ENCODE data around the gene URI1.

URI1 gene

GRCh38 chr19:29976151-29976943 is 34.3 kb downstream of the URI1 start:
- DNase-seq: no peak

DNA sequence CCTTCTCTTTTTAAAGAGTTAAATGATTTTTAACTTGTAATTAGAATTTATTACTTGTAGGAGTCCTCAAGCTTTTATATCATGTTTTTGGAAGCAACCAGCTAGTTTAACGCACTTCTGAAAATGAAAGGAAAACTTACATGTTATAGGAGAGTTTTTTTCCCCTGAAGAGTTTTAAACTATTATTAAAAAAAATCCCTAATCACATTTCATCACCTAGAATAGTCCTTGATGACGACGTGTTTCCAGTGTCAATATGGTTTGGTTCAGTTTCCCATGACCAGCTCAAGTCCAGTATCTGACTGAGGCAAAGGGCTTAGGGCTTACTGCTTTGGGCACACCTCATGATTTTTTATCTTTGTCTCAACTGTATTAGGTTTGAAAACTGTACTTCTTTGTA is 36.0 kb downstream of the URI1 start:
- DNase-seq: no peak

GRCh38 chr19:29983568-29983967 is 41.5 kb downstream of the URI1 start:
- DNase-seq: no peak

DNA sequence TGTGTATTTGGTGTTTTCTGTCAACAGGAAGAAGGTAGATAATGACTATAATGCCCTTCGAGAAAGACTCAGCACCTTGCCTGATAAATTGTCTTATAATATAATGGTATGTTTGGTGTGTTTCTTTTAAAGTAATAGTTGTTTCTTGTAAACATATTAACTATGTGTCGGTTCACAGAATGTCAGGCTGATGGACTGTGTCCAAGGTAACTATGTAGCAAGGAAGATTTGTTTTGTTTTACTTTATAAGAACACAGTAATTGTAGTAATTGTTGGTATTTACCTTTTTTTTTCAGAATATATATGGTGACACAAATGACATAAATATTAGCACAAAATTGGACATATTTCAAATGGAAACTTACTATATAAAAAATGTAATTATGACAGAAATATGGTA is 43.2 kb downstream of the URI1 start:
- DNase-seq: no peak

GRCh38 chr19:29988351-29988750 is 46.3 kb downstream of the URI1 start:
- DNase-seq: no peak

- no peak for DNase-seq
Measured at GRCh38 chr19:29992233-29992867, 50.3 kb downstream of the URI1 start.

- no peak for DNase-seq
Measured at GRCh38 chr19:29999490-29999889, 57.5 kb downstream of the URI1 start.

- DNase-seq: no peak
Measured at GRCh38 chr19:30000862-30001261, 58.8 kb downstream of the URI1 start.

DNA sequence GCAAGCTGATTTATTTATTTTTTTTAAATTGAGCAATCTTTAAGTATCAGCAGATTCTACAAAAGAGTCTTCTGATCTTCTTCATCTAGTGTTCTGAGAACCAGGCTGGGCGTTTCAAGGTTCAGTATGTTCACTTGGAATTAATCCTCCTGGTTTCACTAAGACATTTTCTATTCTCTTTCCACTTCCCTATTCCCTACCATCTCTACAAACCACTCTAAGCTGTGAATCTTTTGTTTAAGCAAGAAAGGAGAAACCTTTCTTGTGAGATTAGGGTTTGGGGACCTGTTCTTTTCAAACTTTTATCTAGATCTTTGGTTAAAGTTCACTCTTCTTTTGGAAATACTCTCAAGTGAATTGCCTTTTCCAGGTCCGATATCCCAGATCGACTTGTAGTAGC is 59.3 kb downstream of the URI1 start:
- DNase-seq: no peak

DNA sequence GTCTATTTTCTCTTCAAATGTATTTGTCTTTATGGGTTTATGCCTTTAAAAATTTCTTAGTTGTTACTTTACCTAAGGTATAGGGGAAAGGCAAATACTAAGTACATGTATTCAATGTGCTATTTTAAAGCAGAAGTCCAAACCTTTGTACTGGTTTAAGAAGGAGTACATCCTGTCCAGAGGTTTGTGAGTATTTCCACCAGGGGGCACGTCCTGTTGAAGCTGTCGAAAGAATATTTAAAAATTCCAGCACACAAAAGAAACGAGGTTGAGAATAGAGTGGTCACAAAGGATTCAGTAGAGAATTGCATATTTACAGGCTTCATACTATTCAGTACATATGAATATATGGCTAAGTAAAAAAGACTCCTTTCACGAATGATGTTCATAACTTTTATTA is 59.8 kb downstream of the URI1 start:
- no peak for DNase-seq

- DNase-seq: no peak
Measured at GRCh38 chr19:30003866-30004265, 61.8 kb downstream of the URI1 start.

GRCh38 chr19:30004403-30004802 is 62.4 kb downstream of the URI1 start:
- DNase-seq: no peak

- no peak for DNase-seq
Measured at GRCh38 chr19:30006207-30006606, 64.2 kb downstream of the URI1 start.

GRCh38 chr19:30008169-30008568 is 66.1 kb downstream of the URI1 start:
- no peak for DNase-seq

DNA sequence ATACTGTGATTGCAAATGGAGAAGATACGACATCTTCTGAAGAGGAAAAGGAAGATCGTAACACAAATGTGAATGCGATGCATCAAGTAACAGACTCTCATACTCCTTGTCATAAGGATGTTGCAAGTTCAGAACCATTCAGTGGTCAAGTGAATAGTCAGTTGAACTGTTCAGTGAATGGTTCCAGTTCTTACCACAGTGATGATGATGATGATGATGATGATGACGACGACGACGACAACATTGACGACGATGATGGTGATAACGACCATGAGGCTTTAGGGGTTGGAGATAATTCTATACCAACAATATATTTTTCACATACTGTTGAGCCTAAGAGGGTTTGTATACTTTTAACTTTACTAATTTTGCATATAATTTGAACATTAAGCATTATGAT is 67.0 kb downstream of the URI1 start:
- DNase-seq: no peak

DNA sequence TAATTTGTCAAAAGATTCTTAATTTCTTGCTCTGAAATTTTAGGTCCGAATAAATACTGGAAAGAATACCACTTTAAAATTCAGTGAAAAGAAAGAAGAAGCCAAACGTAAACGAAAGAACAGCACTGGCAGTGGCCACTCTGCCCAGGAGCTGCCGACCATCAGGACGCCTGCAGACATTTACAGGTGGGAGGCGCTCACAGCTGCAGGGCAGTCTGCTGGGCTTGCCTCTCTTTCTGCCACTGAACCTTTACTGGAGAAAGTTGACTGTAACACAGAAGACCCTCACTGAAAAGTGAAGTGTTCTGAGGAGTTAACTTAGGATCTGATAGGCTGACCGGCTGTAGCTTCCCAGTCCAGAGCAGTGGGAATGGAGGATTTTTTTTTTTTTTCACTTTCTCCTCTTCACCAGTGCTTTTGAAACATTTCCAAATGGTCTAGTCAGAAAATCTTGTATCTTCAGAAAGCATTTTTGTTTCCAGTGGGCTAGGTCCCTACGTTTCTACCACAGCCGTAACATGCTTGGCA is 69.1 kb downstream of the URI1 start:
- no peak for DNase-seq

DNA sequence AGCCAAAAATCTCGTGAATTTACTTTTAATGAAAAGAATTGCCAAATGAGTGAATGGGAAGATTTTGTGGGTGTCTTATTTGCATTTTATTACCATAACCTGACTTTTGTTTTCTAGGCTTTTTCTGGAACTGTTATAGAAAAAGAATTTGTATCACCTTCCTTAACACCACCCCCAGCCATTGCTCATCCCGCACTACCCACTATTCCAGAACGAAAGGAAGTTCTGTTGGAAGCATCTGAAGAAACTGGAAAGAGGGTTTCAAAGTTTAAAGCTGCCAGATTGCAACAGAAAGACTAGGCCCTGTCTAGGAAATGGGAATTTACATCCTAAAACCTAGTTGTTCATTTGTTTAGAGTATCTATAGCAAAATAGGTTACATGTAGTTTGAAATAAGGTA is 72.7 kb downstream of the URI1 start:
- no peak for DNase-seq

DNA sequence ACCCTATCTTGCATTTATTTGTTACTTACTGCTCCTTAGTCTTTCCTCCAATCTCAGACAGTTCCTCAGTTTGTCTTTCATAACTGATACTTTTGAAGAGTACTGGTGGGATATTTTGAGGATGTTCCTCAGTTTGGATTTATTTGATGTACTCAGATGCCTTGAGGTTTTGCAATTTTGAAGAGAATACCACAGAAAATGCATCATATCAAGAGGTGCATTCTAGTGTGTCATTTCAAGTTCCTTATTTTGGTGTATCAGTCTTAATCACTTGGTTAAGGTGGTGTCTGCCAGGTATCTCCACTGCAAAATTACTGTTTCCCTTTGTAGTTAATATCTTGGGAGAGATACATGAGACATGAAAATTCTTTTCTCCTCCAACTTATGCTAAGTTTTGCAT is 75.1 kb downstream of the URI1 start:
- no peak for DNase-seq

- DNase-seq: no peak
Measured at GRCh38 chr19:30020189-30020588, 78.2 kb downstream of the URI1 start.

GRCh38 chr19:30022659-30023058 is 80.6 kb downstream of the URI1 start:
- DNase-seq: no peak

GRCh38 chr19:30023330-30023729 is 81.3 kb downstream of the URI1 start:
- no peak for DNase-seq

- DNase-seq: no peak
Measured at GRCh38 chr19:30024091-30024490, 82.1 kb downstream of the URI1 start.

DNA sequence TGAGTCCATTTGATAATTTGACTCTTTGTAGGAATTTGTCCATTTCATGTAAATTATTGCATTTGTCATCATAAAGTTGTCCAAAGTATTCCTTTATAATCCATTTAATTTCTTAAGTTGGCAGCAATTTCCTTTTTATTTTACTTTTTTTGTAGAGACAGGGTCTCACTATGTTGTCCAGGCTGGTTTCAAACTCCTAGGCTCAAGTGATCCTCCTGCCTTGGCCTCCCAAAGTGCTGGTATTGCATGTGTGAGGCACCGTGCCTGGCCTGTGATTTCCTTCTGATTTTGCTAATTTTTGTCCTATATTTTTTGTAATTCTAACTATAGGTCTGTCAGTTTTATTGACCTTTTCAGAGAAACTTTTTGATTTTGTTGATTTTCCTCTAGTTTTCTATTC is 84.9 kb downstream of the URI1 start:
- no peak for DNase-seq

DNA sequence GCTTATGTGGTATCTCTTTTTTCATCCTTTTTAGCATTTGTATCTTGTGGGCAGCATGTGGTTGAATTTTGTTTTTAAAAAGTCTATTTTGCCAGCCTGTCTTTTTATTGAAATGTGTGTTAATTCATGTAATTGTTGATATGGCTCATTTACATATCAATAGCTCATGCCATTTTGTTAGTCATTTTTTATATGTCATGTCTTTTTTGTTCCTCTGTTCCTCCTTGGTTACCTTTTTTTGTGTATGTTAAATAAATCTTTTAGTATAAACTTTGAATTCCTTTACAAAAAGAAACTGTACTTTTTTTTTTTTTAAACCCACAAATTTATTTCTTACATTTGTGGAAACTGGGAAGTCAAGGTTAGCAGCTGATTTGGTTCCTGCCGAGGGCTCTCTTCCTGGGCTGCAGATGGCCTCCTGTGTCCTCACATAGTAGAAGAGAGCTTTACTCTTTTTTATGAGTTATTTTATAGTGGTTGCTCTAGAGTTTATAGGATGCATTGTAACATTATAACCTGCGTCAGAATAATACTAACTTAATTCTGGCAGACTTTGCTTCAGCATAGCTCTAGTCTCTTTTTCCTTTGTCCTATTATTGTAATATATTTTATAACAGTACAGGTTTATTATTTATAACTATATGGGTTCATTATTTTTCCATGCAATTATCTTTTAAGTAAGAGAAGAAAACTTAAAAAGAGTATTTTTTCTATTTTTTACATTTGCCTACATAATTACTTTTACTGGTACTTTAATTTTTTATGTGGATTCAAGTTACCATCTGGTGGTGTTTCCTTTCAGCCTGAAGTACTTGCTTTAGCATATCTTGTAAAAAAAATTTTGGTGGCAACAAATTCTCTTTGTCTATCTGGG is 86.3 kb downstream of the URI1 start:
- DNase-seq: no peak
